ENCODE results near the gene SERPINB8.
"Not testable (repeated sequence)": the region's sequence is repeated elsewhere in the genome, so short reads cannot be mapped to it uniquely, and the experiment has no call there.

- TF ChIP-seq CTCF (conservative IDR thresholded peaks at IDR 0.05); ZFX (IDR thresholded peaks at IDR 0.05): not testable (repeated sequence)
Measured at GRCh38 chr18:63940543-63941050, 29.3 kb upstream of the SERPINB8 start.
